Measurements from ENCODE around the gene DMAC2L. TPM values are rescaled to one million over a fixed set of nuclear protein-coding genes. Genes with fewer than 3 reads are reported as not detected.

DMAC2L gene
- total RNA-seq, 1 experiment from 2014 or later: 14.0 TPM

DNA sequence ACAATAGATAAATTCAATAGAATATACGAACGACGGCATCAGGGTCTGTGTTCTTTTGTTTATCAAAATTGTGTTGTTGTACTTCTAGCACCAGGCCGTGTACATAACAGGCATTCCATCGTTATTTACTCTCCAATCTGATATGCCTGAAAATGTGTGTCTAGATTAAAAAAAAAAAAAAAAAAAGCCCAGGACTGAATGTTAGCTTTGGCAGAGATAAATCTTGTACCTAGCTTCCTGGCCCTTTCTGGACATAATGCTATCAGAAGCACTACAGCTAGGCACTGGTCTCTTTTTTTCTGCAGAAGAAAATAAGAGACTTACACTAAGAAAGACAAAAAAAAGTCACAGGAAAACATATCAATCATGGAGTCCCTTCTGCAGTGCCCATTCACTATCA lies 47.5 kb downstream of the DMAC2L start:
- no peak for TF ChIP-seq TCF7L2 (IDR thresholded peaks at IDR 0.05; ENCODE audit: low read depth, low read length)
- no peak for TF ChIP-seq POLR2AphosphoS5 (IDR thresholded peaks at IDR 0.05; ENCODE audit: low read depth, low read length)
- TF ChIP-seq CTCF (IDR thresholded peaks at IDR 0.05): no peak
- TF ChIP-seq, protein P1, sequence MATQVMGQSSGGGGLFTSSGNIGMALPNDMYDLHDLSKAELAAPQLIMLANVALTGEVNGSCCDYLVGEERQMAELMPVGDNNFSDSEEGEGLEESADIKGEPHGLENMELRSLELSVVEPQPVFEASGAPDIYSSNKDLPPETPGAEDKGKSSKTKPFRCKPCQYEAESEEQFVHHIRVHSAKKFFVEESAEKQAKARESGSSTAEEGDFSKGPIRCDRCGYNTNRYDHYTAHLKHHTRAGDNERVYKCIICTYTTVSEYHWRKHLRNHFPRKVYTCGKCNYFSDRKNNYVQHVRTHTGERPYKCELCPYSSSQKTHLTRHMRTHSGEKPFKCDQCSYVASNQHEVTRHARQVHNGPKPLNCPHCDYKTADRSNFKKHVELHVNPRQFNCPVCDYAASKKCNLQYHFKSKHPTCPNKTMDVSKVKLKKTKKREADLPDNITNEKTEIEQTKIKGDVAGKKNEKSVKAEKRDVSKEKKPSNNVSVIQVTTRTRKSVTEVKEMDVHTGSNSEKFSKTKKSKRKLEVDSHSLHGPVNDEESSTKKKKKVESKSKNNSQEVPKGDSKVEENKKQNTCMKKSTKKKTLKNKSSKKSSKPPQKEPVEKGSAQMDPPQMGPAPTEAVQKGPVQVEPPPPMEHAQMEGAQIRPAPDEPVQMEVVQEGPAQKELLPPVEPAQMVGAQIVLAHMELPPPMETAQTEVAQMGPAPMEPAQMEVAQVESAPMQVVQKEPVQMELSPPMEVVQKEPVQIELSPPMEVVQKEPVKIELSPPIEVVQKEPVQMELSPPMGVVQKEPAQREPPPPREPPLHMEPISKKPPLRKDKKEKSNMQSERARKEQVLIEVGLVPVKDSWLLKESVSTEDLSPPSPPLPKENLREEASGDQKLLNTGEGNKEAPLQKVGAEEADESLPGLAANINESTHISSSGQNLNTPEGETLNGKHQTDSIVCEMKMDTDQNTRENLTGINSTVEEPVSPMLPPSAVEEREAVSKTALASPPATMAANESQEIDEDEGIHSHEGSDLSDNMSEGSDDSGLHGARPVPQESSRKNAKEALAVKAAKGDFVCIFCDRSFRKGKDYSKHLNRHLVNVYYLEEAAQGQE (IDR thresholded peaks at IDR 0.05; ENCODE audit: insufficient read depth in 1 of 2, low read depth in 2 of 2, low read length in 1 of 2): no peak
- no peak for TF ChIP-seq SIN3A (IDR thresholded peaks at IDR 0.05; ENCODE audit: borderline replicate concordance, insufficient read depth, low read depth, low read length)
- Histone ChIP-seq H3K36me3 (ENCODE audit: control insufficient read depth, insufficient read depth, low read length) (no peaks in the 10 kb centered on the region), H3K27ac (ENCODE audit: low read length) (no peak overlapping the region), H3K9me3 (ENCODE audit: control insufficient read depth, insufficient read depth, low read depth, low read length) (no peaks in the 10 kb centered on the region), H3K4me1 (ENCODE audit: control insufficient read depth, insufficient read depth, low read length) (no peaks in the 10 kb centered on the region), H3K27me3 (ENCODE audit: control insufficient read depth, insufficient read depth, low read length) (no peaks in the 10 kb centered on the region), H3K4me3 (ENCODE audit: low read depth in 2 of 2, low read length in 2 of 2) (no peak overlapping the region)
- ATAC-seq (no peak), DNase-seq (ENCODE audit: low read depth, low spot score) (no peak)
- BruUV-seq (replicated peaks): no TSS peak
- POLR2A ChIA-PET: no interaction called here
- in situ Hi-C loops (cut with HindIII; ENCODE audit: low pct_unique_long_range_greater_than_20kb, low sequenced_read_pairs) (no loop called here), intact Hi-C loops (cut with micrococcal nuclease; ENCODE audit: unreplicated experiment) (no loop called here)
- CTCF ChIA-PET: interaction anchor here (0.6 kb wide), 1 partner anchor 515 kb away, joined by 3 read pairs; no protein-coding TSS in a partner anchor

DNA sequence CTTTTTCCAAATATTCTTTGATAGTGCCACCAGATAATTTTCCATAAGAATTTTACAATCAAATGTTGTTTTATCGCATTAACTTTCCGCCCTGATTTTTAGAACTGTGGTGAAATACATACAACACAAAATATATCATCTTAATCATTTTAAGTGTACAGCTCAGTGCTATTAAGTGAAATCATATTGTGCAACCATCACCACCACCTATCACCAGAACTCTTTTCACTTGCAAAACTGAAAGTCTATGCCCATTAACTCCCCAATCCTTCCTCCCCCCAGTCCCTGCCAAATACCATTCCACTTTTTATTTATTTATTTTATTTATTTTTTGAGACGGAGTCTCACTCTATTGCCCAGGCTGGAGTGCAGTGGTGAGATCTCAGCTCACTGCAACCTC lies 48.0 kb downstream of the DMAC2L start:
- Histone ChIP-seq H3K27ac (ENCODE audit: low read length) (no peak overlapping the region), H3K36me3 (ENCODE audit: control insufficient read depth, insufficient read depth, low read length) (no peaks in the 10 kb centered on the region), H3K4me3 (ENCODE audit: low read depth in 2 of 2, low read length in 2 of 2) (no peak overlapping the region), H3K4me1 (ENCODE audit: control insufficient read depth, insufficient read depth, low read length) (no peaks in the 10 kb centered on the region), H3K9me3 (ENCODE audit: control insufficient read depth, insufficient read depth, low read depth, low read length) (no peaks in the 10 kb centered on the region), H3K27me3 (ENCODE audit: control insufficient read depth, insufficient read depth, low read length) (no peaks in the 10 kb centered on the region)
- ChIA-PET POLR2A (no interaction called here), CTCF (interaction anchor here (0.6 kb wide), 1 partner anchor 515 kb away, joined by 3 read pairs; no protein-coding TSS in a partner anchor)
- in situ Hi-C loops (cut with HindIII; ENCODE audit: low pct_unique_long_range_greater_than_20kb, low sequenced_read_pairs) (no loop called here), intact Hi-C loops (cut with micrococcal nuclease; ENCODE audit: unreplicated experiment) (no loop called here)
- no TSS peak for BruUV-seq (replicated peaks)
- no peak for DNase-seq (ENCODE audit: low read depth, low spot score)
- no peak for ATAC-seq
- TF ChIP-seq CTCF (IDR thresholded peaks at IDR 0.05) (no peak), SIN3A (IDR thresholded peaks at IDR 0.05; ENCODE audit: borderline replicate concordance, insufficient read depth, low read depth, low read length) (no peak), TCF7L2 (IDR thresholded peaks at IDR 0.05; ENCODE audit: low read depth, low read length) (no peak), POLR2AphosphoS5 (IDR thresholded peaks at IDR 0.05; ENCODE audit: low read depth, low read length) (no peak)
- TF ChIP-seq, protein P1 (IDR thresholded peaks at IDR 0.05; ENCODE audit: insufficient read depth in 1 of 2, low read depth in 2 of 2, low read length in 1 of 2): no peak
